ENCODE results near the gene ATP8B2. TPM values are rescaled to one million over a fixed set of nuclear protein-coding genes. Genes with fewer than 3 reads are reported as not detected.

The ATP8B2 gene
- total RNA-seq, 1 experiment from 2014 or later = 36.3 TPM

DNA sequence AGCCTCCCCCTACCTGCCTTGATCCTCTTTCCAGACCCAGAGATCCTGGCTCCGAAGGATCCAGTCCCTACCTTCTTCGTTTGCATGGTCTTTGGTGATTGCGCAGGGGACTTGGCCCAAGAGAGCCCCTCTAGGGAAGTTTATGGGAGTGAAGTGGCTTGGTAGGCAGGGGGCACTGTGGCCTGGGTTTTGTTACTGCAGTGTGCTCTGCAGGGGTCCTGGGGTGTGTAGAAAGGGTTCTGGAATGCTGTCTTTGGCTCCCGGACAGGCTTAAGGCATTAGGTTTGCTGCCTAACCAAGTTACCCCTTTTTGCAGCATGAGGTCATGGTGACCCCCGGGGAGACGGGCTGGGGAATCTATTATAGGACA lies 3.8 kb downstream of the ATP8B2 start:
- peak overlapping the region; percentile 81 for H3K4me2 ChIP-seq (ENCODE audit: low read length)
- no peaks in the 10 kb centered on the region for H3K9me3 ChIP-seq (ENCODE audit: low read length)
- peaks cover 25% of the 10 kb centered on the region for H3K4me1 ChIP-seq (ENCODE audit: insufficient read depth, low read length)
- DNase-seq (no peak), ATAC-seq (no peak)
- H3K9ac ChIP-seq (ENCODE audit: low read length) = no peak overlapping the region
- H3F3A ChIP-seq (ENCODE audit: low read length, unreplicated experiment) = peaks cover 4% of the 10 kb centered on the region
- POLR2A ChIA-PET (ENCODE audit: unreplicated experiment) = no interaction called here
- H4K20me1 ChIP-seq (ENCODE audit: low read length) = no peaks in the 10 kb centered on the region
- CTCF ChIA-PET = no interaction called here
- no peaks in the 10 kb centered on the region for H3K79me2 ChIP-seq (ENCODE audit: low read length)
- TF ChIP-seq EZH2phosphoT487 (IDR thresholded peaks at IDR 0.05; ENCODE audit: borderline replicate concordance, low read length) = no peak
- no peak for TF ChIP-seq EZH2 (IDR thresholded peaks at IDR 0.05; ENCODE audit: low read length, unreplicated experiment)
- TF ChIP-seq, protein P1, sequence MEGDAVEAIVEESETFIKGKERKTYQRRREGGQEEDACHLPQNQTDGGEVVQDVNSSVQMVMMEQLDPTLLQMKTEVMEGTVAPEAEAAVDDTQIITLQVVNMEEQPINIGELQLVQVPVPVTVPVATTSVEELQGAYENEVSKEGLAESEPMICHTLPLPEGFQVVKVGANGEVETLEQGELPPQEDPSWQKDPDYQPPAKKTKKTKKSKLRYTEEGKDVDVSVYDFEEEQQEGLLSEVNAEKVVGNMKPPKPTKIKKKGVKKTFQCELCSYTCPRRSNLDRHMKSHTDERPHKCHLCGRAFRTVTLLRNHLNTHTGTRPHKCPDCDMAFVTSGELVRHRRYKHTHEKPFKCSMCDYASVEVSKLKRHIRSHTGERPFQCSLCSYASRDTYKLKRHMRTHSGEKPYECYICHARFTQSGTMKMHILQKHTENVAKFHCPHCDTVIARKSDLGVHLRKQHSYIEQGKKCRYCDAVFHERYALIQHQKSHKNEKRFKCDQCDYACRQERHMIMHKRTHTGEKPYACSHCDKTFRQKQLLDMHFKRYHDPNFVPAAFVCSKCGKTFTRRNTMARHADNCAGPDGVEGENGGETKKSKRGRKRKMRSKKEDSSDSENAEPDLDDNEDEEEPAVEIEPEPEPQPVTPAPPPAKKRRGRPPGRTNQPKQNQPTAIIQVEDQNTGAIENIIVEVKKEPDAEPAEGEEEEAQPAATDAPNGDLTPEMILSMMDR (conservative IDR thresholded peaks at IDR 0.05; ENCODE audit: low read depth, low read length) = 0 out of 2 replicates have a peak, but pooled peaks have one; percentile 21
- no peak overlapping the region for H3K27ac ChIP-seq (ENCODE audit: low read length)
- H3K36me3 ChIP-seq (ENCODE audit: low read depth, low read length) = 0 out of 2 replicates have a peak, but pooled peaks cover 4% of the 10 kb centered on the region
- H3K4me3 ChIP-seq (ENCODE audit: low read length) = peak overlapping the region; percentile 59; the same call in 1 of the 2 replicates
- H2AFZ ChIP-seq (ENCODE audit: low read length) = 0 out of 2 replicates have a peak overlapping the region, but pooled peaks have one; percentile 39
- BruUV-seq (replicated peaks) = no TSS peak
- intact Hi-C loops (cut with micrococcal nuclease) = loop anchor here (5.0 kb wide), 1 partner anchor 148 kb away; no protein-coding TSS in a partner anchor
- no peaks in the 10 kb centered on the region for H3K9me2 ChIP-seq (replicated peaks; ENCODE audit: low read length)
- H3K27me3 ChIP-seq (ENCODE audit: low read length) = no peaks in the 10 kb centered on the region

DNA sequence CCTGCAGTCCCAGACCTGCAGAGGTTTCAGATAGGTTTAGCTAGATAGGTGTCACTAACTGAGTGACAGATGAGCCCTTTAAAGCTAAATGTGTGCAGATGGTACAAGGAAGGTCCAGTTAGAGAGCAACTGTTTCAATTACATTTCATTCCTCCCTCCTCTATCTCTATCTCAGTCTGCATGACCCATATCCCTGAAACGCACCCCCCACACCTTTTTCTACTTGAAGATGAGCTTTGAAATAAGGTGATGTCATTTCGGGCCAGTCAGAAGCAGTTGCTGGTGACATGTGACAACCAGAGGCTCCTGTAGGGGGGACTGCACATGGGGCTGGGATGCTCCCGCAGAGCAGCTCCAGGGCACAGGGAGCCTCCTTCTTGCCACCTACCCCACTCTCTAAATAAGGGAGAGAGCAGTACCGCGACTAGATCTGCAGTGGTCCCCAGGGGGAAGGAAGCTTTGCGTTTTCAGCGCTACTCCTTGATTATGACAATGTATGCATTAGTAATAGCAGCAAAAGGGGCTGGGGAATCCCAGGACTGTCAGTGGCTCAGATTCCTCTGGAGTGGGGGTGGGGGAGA lies 4.3 kb downstream of the ATP8B2 start:
- Histone ChIP-seq H3K9me2 (replicated peaks; ENCODE audit: low read length) (no peaks in the 10 kb centered on the region), H3K9ac (ENCODE audit: low read length) (no peak overlapping the region), H4K20me1 (ENCODE audit: low read length) (no peaks in the 10 kb centered on the region), H3K4me3 (ENCODE audit: low read length) (no peak overlapping the region), H3K27ac (ENCODE audit: low read length) (no peak overlapping the region), H3F3A (ENCODE audit: low read length, unreplicated experiment) (peaks cover 4% of the 10 kb centered on the region), H3K79me2 (ENCODE audit: low read length) (no peaks in the 10 kb centered on the region), H3K27me3 (ENCODE audit: low read length) (no peaks in the 10 kb centered on the region), H3K4me2 (ENCODE audit: low read length) (no peak overlapping the region), H2AFZ (ENCODE audit: low read length) (no peak overlapping the region), H3K4me1 (ENCODE audit: insufficient read depth, low read length) (peaks cover 28% of the 10 kb centered on the region), H3K9me3 (ENCODE audit: low read length) (no peaks in the 10 kb centered on the region), H3K36me3 (ENCODE audit: low read depth, low read length) (peaks cover 4% of the 10 kb centered on the region; the same call in 1 of the 2 replicates)
- DNase-seq (no peak), ATAC-seq (no peak)
- BruUV-seq (replicated peaks) = TSS peak; percentile 18
- TF ChIP-seq EZH2 (IDR thresholded peaks at IDR 0.05; ENCODE audit: low read length, unreplicated experiment) = no peak
- TF ChIP-seq, protein P1 (conservative IDR thresholded peaks at IDR 0.05; ENCODE audit: low read depth, low read length) = no peak
- no peak for TF ChIP-seq EZH2phosphoT487 (IDR thresholded peaks at IDR 0.05; ENCODE audit: borderline replicate concordance, low read length)
- intact Hi-C loops (cut with micrococcal nuclease) = loop anchor here (5.0 kb wide), 1 partner anchor 148 kb away; no protein-coding TSS in a partner anchor
- POLR2A ChIA-PET (ENCODE audit: unreplicated experiment) = no interaction called here
- CTCF ChIA-PET = interaction anchor here (0.6 kb wide), 1 partner anchor 721 kb away, joined by 4 read pairs; the partner anchor contains the start of gene ADAM15

DNA sequence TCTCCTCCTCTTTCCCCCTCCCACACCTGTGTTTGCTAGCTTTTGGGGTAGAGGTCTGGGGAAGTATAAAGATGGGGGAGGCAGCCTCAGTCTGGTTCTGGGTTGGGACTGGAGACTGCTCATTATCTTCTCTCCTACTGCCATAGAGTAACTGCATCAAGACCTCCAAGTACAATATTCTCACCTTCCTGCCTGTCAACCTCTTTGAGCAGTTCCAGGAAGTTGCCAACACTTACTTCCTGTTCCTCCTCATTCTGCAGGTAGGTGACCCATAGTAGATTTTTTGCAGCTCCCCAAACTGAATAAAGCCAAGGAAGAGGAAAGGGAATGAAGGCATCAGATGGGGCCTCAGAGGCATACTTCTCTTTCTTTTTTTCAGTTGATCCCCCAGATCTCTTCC lies 5.3 kb downstream of the ATP8B2 start:
- Histone ChIP-seq H3K4me1 (ENCODE audit: insufficient read depth, low read length) (peaks cover 28% of the 10 kb centered on the region), H3K9me2 (replicated peaks; ENCODE audit: low read length) (no peaks in the 10 kb centered on the region), H3K4me3 (ENCODE audit: low read length) (no peak overlapping the region), H3K27ac (ENCODE audit: low read length) (no peak overlapping the region), H3K79me2 (ENCODE audit: low read length) (no peaks in the 10 kb centered on the region), H4K20me1 (ENCODE audit: low read length) (no peaks in the 10 kb centered on the region), H3F3A (ENCODE audit: low read length, unreplicated experiment) (peaks cover 4% of the 10 kb centered on the region), H3K27me3 (ENCODE audit: low read length) (no peaks in the 10 kb centered on the region), H3K9ac (ENCODE audit: low read length) (no peak overlapping the region), H3K9me3 (ENCODE audit: low read length) (no peaks in the 10 kb centered on the region), H2AFZ (ENCODE audit: low read length) (no peak overlapping the region), H3K4me2 (ENCODE audit: low read length) (no peak overlapping the region), H3K36me3 (ENCODE audit: low read depth, low read length) (peaks cover 4% of the 10 kb centered on the region; the same call in 1 of the 2 replicates)
- CTCF ChIA-PET = no interaction called here
- no peak for DNase-seq
- TF ChIP-seq EZH2phosphoT487 (IDR thresholded peaks at IDR 0.05; ENCODE audit: borderline replicate concordance, low read length) = no peak
- no peak for TF ChIP-seq EZH2 (IDR thresholded peaks at IDR 0.05; ENCODE audit: low read length, unreplicated experiment)
- TF ChIP-seq, protein P1 (conservative IDR thresholded peaks at IDR 0.05; ENCODE audit: low read depth, low read length) = no peak
- BruUV-seq (replicated peaks) = no TSS peak
- intact Hi-C loops (cut with micrococcal nuclease) = no loop called here
- ATAC-seq = no peak
- POLR2A ChIA-PET (ENCODE audit: unreplicated experiment) = no interaction called here
